Measurements from ENCODE around the gene SIGLEC12. TPM values are rescaled to one million over a fixed set of nuclear protein-coding genes. Genes with fewer than 3 reads are reported as not detected.
A peak's percentile ranks its signal among the peaks of the same experiment; 100 is the strongest.

The SIGLEC12 gene
- total and polyA plus RNA-seq, 7 donors = 0.05 to 0.20 (median 0.13) TPM; not detected in 2

GRCh38 chr19:51462681-51463080 lies 38.9 kb downstream of the SIGLEC12 start:
- H3K36me3 ChIP-seq (ENCODE audit: insufficient read depth in 1 of 2, low read depth in 1 of 2) = no peaks in the 10 kb centered on the region
- 74 to 81% (median 76%) methylated on average over 10 of the region's 10 CpGs for WGBS, 3 donors
- no peak for ATAC-seq
- TF ChIP-seq CTCF (IDR thresholded peaks at IDR 0.05) = no peak
- H3K4me3 ChIP-seq = no peak overlapping the region
- H3K27me3 ChIP-seq (ENCODE audit: insufficient read depth in 3 of 3, low read length in 2 of 3) = peaks cover 0 to 15% (median 3%) of the 10 kb centered on the region in 3 donors
- H3K4me1 ChIP-seq = no peaks in the 10 kb centered on the region
- no peaks in the 10 kb centered on the region for H3K9me3 ChIP-seq
- intact Hi-C loops (cut with DNase I) = no loop called here
- no peak for DNase-seq
- no peak overlapping the region for H3K27ac ChIP-seq

- no peaks in the 10 kb centered on the region for H3K4me1 ChIP-seq
- H3K4me3 ChIP-seq = no peak overlapping the region
- no peaks in the 10 kb centered on the region for H3K36me3 ChIP-seq (ENCODE audit: insufficient read depth in 1 of 2, low read depth in 1 of 2)
- 75 to 83% (median 79%) methylated on average over 5 to 7 of the region's 7 CpGs for WGBS, 3 donors
- no peak for DNase-seq
- H3K9me3 ChIP-seq = no peaks in the 10 kb centered on the region
- intact Hi-C loops (cut with DNase I) = no loop called here
- no peak overlapping the region for H3K27ac ChIP-seq
- no peak for ATAC-seq
- peaks cover 0 to 15% (median 3%) of the 10 kb centered on the region in 3 donors for H3K27me3 ChIP-seq (ENCODE audit: insufficient read depth in 3 of 3, low read length in 2 of 3)
- TF ChIP-seq CTCF (IDR thresholded peaks at IDR 0.05) = no peak
Observed at GRCh38 chr19:51462276-51462675, 39.3 kb downstream of the SIGLEC12 start.

GRCh38 chr19:51461723-51462161 lies 39.9 kb downstream of the SIGLEC12 start:
- no peaks in the 10 kb centered on the region for H3K9me3 ChIP-seq
- H3K27ac ChIP-seq = no peak overlapping the region
- H3K4me3 ChIP-seq = no peak overlapping the region
- intact Hi-C loops (cut with DNase I) = no loop called here
- H3K27me3 ChIP-seq (ENCODE audit: insufficient read depth in 3 of 3, low read length in 2 of 3) = peaks cover 0 to 15% (median 3%) of the 10 kb centered on the region in 3 donors
- no peak for TF ChIP-seq CTCF (IDR thresholded peaks at IDR 0.05)
- no peaks in the 10 kb centered on the region for H3K36me3 ChIP-seq (ENCODE audit: insufficient read depth in 1 of 2, low read depth in 1 of 2)
- no peaks in the 10 kb centered on the region for H3K4me1 ChIP-seq
- 63 to 65% (median 63%) methylated on average over 8 of the region's 8 CpGs for WGBS, 3 donors
- DNase-seq (no peak), ATAC-seq (no peak)

- peaks cover 0 to 12% (median 3%) of the 10 kb centered on the region in 3 donors for H3K27me3 ChIP-seq (ENCODE audit: insufficient read depth in 3 of 3, low read length in 2 of 3)
- WGBS, 3 donors = 53 to 56% (median 53%) methylated on average over 13 of the region's 13 CpGs
- TF ChIP-seq CTCF (IDR thresholded peaks at IDR 0.05) = no peak
- ATAC-seq (no peak), DNase-seq (no peak)
- no peak overlapping the region for H3K27ac ChIP-seq
- H3K9me3 ChIP-seq = no peaks in the 10 kb centered on the region
- intact Hi-C loops (cut with DNase I) = no loop called here
- no peaks in the 10 kb centered on the region for H3K36me3 ChIP-seq (ENCODE audit: insufficient read depth in 1 of 2, low read depth in 1 of 2)
- H3K4me1 ChIP-seq = no peaks in the 10 kb centered on the region
- H3K4me3 ChIP-seq = peak overlapping the region; percentile 22
Observed at GRCh38 chr19:51460164-51460992, 41.2 kb downstream of the SIGLEC12 start.
